Thyroid gland (tissue), 4 donors: ENCODE measurements around the gene E2F3. TPM values are rescaled to one million over a fixed set of nuclear protein-coding genes. Genes with fewer than 3 reads are reported as not detected.
"Not testable (repeated sequence)": the region's sequence is repeated elsewhere in the genome, so short reads cannot be mapped to it uniquely, and the experiment has no call there.

Source experiments
- DNase-seq, 2 donors: peaks; one replicate each; pipeline ENCODE4 v3.0.0-alpha.2; 2019
- H3K27ac ChIP-seq, 3 donors: fragments of 200-600 bp; sonication (generic); 1 replicate in 2 of 3; 2 replicates in 1 of 3; pipeline ENCODE4 v1.5.1; 2016 to 2019; ENCODE audit warnings: mild to moderate bottlenecking in 1 of 3, moderate library complexity in 1 of 3
- H3K27me3 ChIP-seq: fragments of 200-600 bp; sonication (generic); one replicate; pipeline ENCODE4 v1.5.1; 2019
- H3K36me3 ChIP-seq, 2 donors: fragments of 200-600 bp; sonication (generic); one replicate each; pipeline ENCODE4 v1.5.1; 2016 to 2019
- H3K4me1 ChIP-seq, 2 donors: fragments of 200-600 bp; sonication (generic); one replicate each; pipeline ENCODE4 v1.5.1; 2017 to 2019
- H3K4me3 ChIP-seq, 3 donors: fragments of 200-600 bp; sonication (generic); replicated peaks in 1 of 3; 1 replicate in 2 of 3; 2 replicates in 1 of 3; pipeline ENCODE4 v1.5.1; 2016; ENCODE audit warnings: mild to moderate bottlenecking in 1 of 3
- H3K9me3 ChIP-seq: fragments of 200-600 bp; sonication (generic); one replicate; pipeline ENCODE4 v1.5.1; 2017
- CTCF ChIP-seq, 6 experiments: fragments of 200-600 bp in 3 of 6; fragments of 450-650 bp in 3 of 6; sonication (generic) in 3 of 6; IDR thresholded peaks; one replicate each; pipeline ENCODE4 v1.5.1; 2016 to 2019; ENCODE audit warnings: antibody characterized with exemption in 6 of 6, mild to moderate bottlenecking in 2 of 6, inconsistent platforms in 1 of 6, moderate library complexity in 1 of 6
- POLR2A ChIP-seq, 2 donors: fragments of 450-650 bp; IDR thresholded peaks; one replicate each; pipeline ENCODE4 v1.6.1; 2017; ENCODE audit warnings: antibody characterized with exemption in 2 of 2, mild to moderate bottlenecking in 2 of 2, moderate library complexity in 1 of 2
- WGBS, 2 donors: methylation state at CpG; one replicate each; pipeline ENCODE4 v1.1.5; 2017; 5-methylcytosine and 5-hydroxymethylcytosine counted together
- intact Hi-C: fragments of 100-400 bp; cut with DNase I; formaldehyde crosslinking; loops from one replicate; pipeline ENCODE4 v1.15.1; 2023
- total RNA-seq, 4 donors: library from RNA; depleted of rRNA; stranded (reverse); fragments of >200 nt; gene quantifications; one replicate each; pipeline ENCODE4 v1.2.3, GENCODE V29; 2016

The E2F3 gene
- total RNA-seq, 4 donors from 2014 or later, result 9.4 to 18.0 (median 12.4) TPM

- H3K27ac ChIP-seq, H3K36me3 ChIP-seq, H3K4me3 ChIP-seq, H3K27me3 ChIP-seq, DNase-seq, H3K9me3 ChIP-seq, H3K4me1 ChIP-seq: not testable (repeated sequence)
- TF ChIP-seq CTCF (IDR thresholded peaks at IDR 0.05), result peak in 5 of 6 experiments; percentile 33 to 67 (median 59)
- WGBS, 2 donors, result 25 to 28% methylated on average over 5 of the region's 5 CpGs
- intact Hi-C loops, result loop anchor here (5.0 kb wide), 1 partner anchor 237 kb away; no protein-coding TSS in a partner anchor
Measured at GRCh38 chr6:20529086-20529448, 127.4 kb downstream of the E2F3 start.

- Histone ChIP-seq H3K27ac (no peak overlapping the region), H3K4me1 (peaks cover 8 to 10% of the 10 kb centered on the region in 2 donors), H3K9me3 (no peaks in the 10 kb centered on the region), H3K27me3 (no peaks in the 10 kb centered on the region), H3K4me3 (no peak overlapping the region), H3K36me3 (no peaks in the 10 kb centered on the region)
- no peak for DNase-seq
- TF ChIP-seq CTCF (IDR thresholded peaks at IDR 0.05), result no peak
- TF ChIP-seq POLR2A (IDR thresholded peaks at IDR 0.05), result no peak
- intact Hi-C loops, result loop anchor here (5.0 kb wide), 1 partner anchor 131 kb away; the partner anchor contains the start of gene E2F3
- 97 to 100% methylated on average over 1 of the region's 1 CpG for WGBS, 2 donors
Measured at GRCh38 chr6:20532881-20533280, 131.2 kb downstream of the E2F3 start.

GRCh38 chr6:20533746-20534294 lies 132.1 kb downstream of the E2F3 start:
- 49 to 50% methylated on average over 6 of the region's 6 CpGs for WGBS, 2 donors
- no peaks in the 10 kb centered on the region for H3K36me3 ChIP-seq
- H3K27me3 ChIP-seq, result no peaks in the 10 kb centered on the region
- H3K9me3 ChIP-seq, result no peaks in the 10 kb centered on the region
- H3K4me1 ChIP-seq, result peaks cover 11 to 19% of the 10 kb centered on the region in 2 donors
- DNase-seq, result no peak
- peak overlapping the region in 2 of 3 donors; percentile 74 to 89 for H3K27ac ChIP-seq
- intact Hi-C loops, result loop anchor here (5.0 kb wide), 1 partner anchor 132 kb away; the partner anchor contains the start of gene E2F3
- TF ChIP-seq POLR2A (IDR thresholded peaks at IDR 0.05), result no peak
- TF ChIP-seq CTCF (IDR thresholded peaks at IDR 0.05), result no peak
- peak overlapping the region in 1 of 3 donors; percentile 50 for H3K4me3 ChIP-seq

- Histone ChIP-seq H3K36me3 (no peaks in the 10 kb centered on the region), H3K4me3 (peak within 1 kb of the TSS; percentile 3 to 87 (median 50)), H3K9me3 (no peaks in the 10 kb centered on the region), H3K4me1 (peaks cover 17 to 27% of the 10 kb centered on the region in 2 donors), H3K27me3 (no peaks in the 10 kb centered on the region), H3K27ac (peak within 1 kb of the TSS; percentile 58 to 89 (median 74))
- intact Hi-C loops, result loop anchor here (5.0 kb wide), 1 partner anchor 132 kb away; the partner anchor contains the start of gene E2F3
- 1 to 2% methylated on average over 31 of the region's 31 CpGs for WGBS, 2 donors
- peak in 1 of 2 donors; percentile 63 for TF ChIP-seq POLR2A (IDR thresholded peaks at IDR 0.05)
- peak in 1 of 6 experiments; percentile 3 for TF ChIP-seq CTCF (IDR thresholded peaks at IDR 0.05)
- DNase-seq, result peak; percentile 90 to 92
Measured at GRCh38 chr6:20534295-20535262, 132.9 kb downstream of the E2F3 start, which contains the start of gene CDKAL1. TSS of gene CDKAL1 (plus strand) at chr6:20534457. CDS start at chr6:20546351, 11,894 bp downstream.
